Activated CD4-positive, alpha-beta T cell treated with anti-CD3 and anti-CD28 coated beads, Interleukin-10, Interleukin-2, amounts not matched to agents 100 ng/mL and 50 ng/mL, durations not matched to agents 16 hours and 8 hours (primary cell): ENCODE results near the gene LIPT1.
"Not testable (repeated sequence)": the region's sequence is repeated elsewhere in the genome, so short reads cannot be mapped to it uniquely, and the experiment has no call there.

Experiments used
- DNase-seq: peaks from one replicate; pipeline ENCODE4 v3.0.0-alpha.2; 2020

The LIPT1 gene

DNA sequence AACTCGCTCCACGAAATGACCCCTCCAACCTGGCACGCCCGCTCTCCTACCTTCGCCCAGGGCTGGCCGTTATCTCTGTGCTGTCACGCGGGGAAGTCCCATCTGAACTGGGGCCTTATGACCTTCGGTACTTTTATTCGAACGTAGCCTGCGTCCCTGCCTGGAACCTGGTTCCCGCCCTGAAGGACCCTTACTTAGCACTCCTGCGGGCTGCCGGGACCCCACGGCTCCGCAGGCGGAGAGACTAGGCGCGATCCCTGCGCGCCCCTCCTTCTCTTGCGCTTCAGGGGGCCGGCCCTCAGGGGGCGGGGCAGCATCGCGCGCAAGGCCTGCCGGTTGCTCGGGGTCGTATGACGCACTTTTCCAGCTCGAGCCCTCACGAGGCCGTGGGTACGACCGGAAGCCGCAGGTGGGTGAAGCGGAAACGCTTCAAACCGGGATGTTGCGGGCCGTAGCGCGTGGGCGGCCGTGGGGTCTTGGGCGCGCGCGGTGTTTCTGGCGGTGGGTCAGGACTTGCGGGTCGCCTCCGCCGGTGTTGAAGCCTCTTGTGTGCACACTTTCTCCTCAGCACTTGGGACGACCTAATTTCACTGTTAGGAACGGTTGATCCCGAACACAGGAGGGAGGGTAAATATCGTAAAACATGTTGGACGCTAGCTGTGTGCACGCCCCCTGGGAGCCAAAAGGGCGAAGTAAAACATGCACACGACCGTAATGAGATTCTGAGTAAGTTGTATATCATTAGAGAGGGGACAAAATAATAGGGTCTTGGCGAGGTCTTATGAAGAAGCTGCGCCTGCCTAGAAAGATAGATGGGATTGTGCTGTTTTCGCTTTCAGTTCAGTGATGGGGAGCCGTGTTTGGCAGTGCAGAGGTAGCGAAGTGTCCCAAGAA, at the start of gene LIPT1, which contains the start of gene TSGA10:
Gene LIPT1 (plus strand): TSS at position 325 of the 894 bp plus-strand sequence. CDS start 6,991 bp downstream, outside the sequence.
Gene TSGA10 (minus strand): TSS at position 300 of the 894 bp plus-strand sequence. CDS start 45,503 bp downstream, outside the sequence.
- DNase-seq: peak; percentile 94

DNA sequence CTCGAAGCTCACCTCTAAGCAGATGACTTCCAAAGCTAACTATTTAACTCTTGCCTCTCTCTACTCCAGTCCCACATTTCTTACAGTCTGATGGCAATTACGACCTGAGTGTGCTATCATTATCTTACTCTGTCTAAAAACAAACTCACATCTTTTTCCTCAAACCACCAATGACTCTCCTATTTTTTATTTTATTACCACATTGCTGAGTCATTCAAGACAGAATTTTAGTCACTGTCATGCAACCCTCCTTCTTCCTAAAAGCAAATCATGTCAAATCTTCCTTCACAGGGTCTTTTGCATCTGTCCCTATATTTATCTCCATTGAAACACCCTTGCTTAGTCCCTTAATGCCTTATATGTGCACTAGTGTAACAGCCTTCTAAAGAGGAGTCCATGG, 47.9 kb upstream of the LIPT1 start:
- DNase-seq: peak; percentile 35

DNA sequence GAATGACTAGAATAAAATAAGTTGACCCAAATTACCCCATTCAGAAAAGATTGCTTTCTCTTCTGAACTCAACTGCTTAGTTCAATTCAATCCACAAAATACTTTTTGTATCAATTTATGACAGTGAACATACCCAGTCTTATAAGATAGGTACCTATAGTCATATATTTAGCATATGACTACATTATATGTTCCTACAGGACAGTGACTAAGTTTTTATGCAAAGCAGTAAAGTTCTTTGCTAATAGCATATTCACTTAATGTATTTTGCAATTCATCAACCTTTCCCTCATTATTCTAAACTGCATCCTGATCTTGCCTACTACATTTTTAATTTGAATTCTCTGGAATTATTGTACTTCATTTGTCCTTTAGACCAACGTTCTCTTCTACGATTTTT, 43.5 kb upstream of the LIPT1 start:
- no peak for DNase-seq

DNA sequence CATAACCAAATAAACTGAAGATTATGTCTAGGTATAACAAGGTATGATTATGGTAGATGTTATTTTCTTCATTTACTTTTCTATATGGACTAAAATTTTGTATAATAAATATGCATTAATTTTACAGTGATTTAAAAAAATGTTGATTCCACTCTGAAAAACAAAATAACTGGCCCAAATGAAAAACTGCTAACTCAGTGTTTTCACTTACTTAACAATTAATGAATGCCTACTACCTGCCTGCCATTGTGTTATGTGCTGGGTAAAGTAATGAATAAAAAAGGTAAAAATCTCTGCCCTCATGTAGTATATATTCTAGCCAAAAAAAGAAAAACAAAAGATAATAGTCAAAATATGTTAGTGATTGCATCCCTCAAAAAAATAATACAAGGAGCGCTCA, 42.8 kb upstream of the LIPT1 start:
- no peak for DNase-seq

DNA sequence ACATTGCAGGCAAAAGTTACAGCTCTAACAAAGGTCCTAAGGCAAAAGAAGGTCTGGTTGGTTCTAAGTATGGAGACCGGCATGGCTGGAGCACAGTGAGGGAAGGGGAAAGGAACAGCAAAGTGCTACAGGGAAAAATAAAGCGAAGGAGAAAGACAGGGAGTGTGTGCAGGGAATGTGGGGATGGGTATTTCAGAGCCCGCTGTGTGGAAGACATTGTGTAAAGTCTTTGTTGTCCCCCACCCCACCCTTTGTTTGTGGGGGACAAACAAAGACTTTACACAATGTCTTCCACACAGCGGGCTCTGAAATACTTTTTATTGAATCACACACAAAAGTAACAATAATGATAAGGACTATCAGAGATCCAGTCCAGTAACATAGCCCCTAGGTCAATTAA, 42.1 kb upstream of the LIPT1 start:
- DNase-seq: no peak

DNA sequence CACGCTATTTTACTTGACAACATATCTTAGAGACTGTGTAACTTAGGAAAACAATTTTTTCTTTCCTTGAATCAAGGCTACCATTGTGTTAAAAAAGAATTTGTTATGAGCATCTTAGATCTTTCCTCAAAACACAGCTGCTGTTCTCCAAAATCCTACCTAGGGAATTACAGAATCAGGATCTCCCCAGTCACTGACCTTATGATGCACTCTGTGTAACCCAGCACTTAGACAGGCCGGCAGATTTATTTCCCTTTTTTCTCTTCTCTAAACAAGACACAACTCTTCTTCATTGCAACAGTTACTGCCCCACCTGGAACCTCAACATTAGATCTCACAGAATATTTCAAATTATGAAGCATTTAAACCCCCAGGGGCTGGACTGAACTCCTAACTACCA, 26.8 kb upstream of the LIPT1 start:
- no peak for DNase-seq

DNA sequence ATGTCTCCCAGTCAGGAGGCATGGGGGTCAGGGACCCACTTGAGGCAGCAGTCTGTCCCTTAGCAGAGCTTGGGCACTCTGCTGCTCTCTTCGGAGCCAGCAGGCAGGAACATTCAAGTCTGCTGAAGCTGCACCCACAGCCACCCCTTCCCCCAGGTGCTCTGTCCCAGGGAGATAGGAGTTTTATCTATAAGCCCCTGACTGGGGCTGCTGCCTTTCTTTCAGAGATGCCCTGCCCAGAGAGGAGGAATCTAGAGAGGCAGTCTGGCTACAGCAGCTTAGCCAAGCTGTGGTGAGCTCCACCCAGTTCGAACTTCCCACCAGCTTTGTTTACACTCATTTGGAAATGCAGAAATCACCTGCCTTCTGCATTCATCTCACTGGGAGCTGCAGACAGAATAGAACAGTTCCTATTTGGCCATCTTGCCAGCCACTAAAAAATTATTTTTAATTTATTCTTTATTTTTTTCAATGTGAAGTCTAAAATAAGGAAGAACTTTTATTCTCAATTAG, 19.7 kb upstream of the LIPT1 start:
- not testable (repeated sequence) for DNase-seq

DNA sequence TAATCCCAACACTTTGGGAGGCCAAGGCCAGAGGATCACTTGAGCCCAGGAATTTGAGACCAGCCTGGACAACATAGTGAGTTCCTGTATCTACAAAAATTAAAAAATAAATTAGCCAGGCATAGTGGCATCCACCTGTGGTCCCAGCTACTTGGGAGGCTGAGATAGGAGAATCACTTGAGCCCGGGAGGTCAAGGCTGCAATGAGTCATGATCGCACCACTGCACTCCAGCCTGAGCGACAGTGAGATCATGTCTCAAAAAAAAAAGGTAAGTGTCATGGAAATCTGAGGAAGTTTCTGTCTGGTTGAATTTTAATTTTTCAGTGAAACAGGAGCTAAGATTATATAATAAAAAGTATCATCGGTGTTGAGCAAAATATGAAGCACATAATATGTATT, 15.8 kb upstream of the LIPT1 start:
- DNase-seq: no peak

DNA sequence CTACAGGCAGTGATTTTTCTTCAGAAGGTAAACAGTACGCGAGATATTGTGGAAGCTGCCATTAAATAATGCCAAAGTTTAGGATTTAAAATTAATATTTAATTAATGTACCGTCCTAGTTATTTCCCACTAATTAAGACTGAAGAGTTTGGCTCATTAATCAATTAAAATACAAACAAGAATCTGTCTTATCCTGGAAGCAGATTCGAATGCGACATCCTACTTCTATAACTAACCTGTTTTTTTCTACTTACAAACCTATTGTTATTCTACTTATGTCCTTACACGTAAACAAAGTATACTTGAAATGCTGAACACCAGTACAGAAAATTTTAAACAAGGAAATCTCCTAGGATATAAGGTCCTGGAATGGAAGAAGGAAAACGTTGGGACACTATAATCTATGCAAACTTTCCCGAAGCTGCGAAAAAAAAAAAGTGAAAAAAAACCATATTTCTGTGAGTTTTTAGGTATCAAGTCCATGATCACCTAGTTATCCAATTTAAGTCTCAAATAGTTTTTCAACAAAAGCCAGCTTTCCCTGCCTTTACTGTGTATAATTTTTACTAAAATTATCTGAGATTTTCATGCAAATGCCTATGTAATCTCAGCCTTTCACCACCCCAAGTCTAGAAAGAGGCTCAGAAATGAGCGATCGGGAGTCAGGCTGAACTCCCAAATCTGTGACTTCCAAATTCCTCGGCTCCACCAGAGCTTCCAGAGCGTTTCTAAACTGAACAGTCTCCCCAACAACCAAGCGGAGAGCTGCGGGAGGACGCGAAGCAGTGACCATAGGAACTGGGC, 14.5 kb upstream of the LIPT1 start:
- DNase-seq: no peak

DNA sequence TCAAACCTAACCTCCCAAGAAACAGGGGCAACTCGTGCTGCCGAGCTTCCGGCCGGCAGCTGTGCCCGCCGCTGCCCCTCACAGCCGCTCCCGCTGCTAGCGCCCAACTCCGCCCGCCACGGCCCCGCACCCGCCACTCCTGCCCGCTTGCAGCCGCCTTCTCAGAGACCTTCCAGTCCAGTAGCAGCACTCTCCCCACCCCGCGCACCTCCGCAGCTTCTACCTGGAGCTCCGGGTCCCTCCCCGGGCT, 14.0 kb upstream of the LIPT1 start:
- DNase-seq: no peak

DNA sequence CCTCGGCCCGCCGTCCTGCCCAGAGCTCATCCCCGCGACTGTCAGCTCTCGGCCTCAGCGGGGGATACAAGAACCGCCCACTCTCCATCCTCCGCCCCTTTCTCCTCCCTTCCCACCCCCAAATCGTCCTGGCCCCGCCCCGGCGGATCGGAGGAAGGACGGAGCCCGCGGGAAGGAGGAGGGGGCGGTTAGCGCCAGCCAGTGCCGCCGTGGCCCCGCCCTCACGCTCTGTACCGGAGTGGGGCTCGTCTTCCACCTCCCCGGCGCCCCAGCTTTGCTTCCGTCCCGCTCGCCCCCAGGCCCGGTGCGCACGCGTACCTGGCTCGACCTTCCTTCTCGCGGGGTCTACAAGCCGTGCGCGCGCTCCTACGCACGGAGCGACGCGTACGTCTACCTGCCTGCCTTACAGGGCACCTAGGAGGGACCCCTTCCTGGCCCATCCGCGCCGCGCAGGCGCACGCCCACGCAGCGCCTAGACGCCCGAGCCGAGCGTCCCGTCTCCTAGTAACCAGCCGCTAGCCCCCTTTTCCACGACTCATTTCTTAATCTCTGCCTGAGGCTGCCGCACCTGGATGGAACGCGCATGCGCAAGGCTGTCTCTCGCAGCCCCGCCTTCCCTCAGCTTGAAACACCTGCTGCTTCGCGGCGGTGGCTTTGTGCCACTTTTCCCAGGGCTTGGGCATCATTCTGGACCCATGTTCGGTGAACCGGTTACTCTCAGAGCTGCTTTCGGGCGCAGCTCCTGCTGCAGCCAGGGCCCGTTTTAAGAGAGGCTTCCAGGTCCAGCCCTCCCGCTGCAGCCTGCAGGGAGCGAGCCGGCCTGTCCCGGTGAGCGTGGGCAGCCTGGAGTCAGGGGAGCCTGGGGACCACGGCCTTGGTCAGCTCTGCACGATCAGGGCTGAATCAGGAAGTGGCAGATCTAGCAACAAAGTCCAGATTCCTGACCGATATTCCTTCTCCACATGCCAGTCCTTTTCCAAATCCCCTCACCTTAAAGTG, 13.4 kb upstream of the LIPT1 start, which contains the start of gene C2orf15:
Gene C2orf15 (plus strand): TSS at position 598 of the 999 bp plus-strand sequence. CDS start 8,852 bp downstream, outside the sequence.
- DNase-seq: peak; percentile 97

DNA sequence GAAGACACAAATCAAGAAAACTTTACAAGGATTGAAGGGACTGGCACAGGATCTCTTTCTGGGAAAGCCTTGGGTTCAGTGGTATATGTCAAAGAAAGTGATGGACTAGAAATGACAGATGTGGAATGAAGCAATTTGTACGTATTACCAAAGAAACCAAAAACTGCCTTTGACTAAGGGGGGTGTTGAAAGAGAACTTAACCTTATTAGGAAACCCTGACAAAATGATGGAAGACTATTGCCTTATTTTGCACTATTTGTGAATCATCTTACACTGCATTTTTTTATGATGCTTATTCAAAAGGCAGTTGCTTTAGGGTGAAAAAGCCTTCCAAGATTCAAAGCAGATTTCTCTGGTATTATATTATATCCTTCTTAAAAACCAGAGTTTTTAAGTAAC, 4.1 kb upstream of the LIPT1 start:
- DNase-seq: no peak

DNA sequence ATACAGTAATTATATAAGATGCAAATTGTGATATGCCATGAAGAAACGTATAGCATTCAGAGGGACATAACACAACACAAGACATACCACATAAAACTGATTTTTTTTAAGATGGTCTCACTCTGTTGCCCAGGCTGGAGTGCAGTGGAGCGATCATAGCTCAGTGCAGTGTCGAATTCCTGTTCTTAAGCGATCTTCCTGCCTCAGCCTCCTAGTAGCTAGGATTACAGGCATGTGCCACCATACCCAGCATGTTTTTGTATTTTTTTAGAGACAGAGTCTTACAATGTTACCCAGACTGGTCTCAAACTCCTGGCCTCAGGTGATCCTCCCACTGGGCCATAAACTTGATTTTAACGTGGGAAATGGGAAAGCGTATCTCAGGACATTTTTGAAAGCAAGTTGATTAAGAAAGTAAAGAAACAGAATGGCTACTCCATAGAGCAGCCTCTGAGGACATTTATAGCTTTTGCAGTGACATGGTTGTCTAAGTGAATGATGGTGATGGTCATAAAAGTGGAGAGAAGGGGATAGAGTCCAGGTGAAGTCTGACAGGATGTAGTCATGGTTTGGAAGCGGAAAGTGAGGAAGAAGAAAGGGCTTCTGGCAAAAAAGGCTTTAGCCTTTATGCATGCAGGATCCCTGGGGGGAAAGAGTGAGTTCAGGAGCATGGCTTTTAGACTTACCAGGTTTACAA, 2.4 kb upstream of the LIPT1 start:
- DNase-seq: no peak

DNA sequence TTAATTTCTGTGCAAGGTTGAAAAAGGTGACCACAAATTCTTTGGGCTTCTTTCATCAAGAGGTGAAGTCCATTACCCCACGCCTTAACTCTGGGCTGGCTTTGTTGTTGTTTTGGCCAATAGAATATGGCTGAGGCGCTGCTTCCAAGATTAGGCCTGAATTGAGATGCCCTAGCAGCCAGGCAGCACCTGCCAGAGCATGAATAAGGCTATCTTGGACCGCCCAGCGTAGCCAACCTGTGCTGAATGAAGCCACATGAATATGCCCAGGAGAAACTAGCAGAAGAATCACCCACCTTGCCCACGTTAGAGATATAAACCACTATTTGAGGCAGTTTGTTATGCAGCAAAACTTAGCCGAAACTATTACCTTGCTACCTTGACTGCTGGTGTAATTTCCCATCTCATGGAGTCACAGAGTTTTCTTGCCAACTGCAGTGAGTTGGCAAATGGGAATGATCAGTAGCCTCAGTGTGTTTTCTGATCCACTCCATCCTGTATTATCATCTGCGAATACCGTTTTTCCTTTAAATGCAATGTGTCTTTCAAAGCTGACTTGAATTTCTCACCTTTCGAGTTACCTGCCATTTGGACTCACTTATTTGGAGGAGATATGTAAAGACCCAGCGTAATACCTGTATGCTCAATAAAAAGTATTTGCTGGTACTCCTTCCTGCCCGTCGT, 704 bp upstream of the LIPT1 start:
- DNase-seq: no peak

DNA sequence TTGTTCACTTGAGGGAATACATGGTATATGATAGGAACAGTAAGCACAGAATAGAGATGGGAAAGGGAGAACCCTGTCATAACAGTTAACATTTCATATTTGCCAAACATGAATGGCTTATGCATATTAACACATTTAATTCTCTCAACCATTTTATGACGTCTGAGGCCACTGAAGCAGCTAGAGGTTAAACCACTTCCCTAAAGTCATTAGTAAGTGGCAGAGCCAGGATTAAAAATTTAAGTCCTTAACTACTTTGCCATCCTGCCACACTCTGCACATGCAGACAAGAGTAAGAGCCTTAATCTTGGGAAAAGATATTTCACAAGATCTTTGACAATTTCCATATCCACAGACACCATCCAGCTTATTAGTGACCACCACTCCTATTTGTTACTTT, 2.1 kb downstream of the LIPT1 start:
- DNase-seq: no peak

DNA sequence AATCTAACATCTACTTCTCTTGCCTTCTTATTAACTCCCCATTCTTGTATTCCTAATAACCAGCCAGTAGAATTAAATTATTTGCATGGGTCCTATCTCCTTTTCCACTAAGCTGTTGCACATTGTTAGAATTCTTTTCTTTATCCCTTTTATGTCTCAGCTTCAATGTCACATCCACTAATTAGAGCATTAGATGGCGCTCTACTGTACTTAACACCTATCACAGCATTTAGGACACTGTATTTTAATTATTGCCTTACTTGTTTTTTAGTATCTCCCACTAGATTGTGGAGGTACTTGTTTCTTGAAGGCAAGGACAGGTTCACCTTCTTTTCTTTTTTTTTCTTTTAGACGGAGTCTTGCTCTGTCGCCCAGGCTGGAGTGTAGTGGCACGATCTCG, 3.8 kb downstream of the LIPT1 start:
- no peak for DNase-seq

DNA sequence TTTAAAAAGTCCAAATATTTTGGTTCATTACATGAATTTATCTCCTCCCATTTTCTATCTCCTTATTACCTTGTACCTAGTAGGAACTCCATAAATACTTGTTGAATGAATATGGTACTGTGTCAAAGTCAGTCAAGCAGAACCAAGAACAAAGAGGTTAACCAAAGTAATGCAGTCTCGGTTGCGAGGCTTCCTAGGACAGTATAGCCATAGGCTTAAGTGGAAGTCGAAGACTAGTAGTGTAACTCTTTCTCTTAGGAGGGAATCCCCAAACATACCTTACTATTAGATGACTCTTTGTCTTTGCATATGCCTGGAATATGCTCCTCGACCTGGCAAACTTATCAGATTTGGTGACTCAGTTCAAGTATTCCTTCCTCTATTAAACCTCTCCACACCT, 4.8 kb downstream of the LIPT1 start:
- no peak for DNase-seq

DNA sequence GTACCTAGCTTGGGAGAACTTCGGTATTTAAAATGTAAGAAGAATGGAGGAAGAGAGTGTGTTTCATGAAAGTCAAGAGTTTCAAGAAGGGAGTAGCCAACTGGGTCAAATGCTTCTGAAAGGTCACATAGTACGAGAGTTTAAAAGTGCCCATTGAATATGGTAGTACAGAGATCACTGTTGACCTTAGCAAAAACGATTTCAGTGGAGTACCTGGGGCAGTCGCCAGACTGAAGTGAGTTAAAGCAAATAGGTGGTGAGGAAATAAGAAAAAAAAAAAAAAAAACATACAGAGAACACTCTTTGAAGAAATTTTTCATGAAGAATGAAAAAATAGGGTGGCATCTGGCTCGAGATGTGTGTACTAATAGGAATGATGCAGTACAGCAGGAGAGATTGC, 11.5 kb downstream of the LIPT1 start:
- no peak for DNase-seq

DNA sequence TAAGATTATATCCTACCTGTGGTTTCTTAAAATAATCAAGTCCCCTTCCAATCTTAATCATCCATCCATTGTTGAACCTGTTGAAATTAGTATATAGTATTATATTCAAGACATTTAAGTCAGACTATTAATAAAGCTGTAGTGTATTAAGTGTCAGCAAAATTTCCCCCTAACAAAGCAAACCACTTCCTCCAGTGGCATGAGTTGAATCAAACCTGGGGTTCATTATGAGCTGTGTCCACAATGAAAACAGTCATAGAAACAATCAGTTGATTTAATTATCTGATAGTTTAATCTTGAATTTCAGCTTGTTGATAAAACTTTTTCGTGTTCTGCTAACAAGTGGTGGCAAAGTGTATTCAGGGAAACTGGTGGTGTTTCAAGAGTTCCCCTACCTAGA, 14.8 kb downstream of the LIPT1 start:
- DNase-seq: peak; percentile 47

DNA sequence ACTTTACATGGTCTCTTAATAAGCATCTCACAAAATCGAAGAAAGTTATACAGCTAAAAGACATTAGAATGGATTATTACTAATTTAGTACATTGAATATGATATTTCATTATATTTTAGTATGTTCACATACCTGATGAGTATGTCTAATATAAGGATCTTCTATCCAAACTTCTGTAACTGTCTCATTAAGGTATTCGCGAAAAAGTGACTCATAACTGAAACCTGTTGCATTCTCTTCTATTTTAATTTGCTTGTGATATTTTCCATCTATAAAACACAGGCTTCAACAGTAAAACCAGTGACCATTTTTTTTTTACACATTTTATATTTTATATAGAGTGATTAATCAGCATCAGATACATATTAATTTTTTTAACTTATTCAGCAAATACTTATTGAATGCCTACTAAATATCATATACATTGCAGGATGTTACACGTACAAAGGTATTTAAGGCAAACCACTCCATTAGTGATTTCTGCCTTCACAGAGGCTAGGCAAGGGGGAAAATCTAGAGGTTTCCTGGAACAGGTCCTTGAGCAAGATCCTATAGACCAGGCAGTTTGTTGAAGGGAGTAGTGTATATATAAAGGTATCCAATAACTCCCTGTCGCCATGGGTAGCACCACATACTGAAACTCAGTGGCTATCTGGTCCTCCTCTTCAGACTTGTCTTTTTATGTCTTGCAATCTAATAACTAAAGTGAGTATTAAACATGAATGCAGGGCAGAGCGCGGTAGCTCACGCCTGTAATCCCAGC, 16.8 kb downstream of the LIPT1 start:
- no peak for DNase-seq
